Large intestine (tissue), 3 donors: ENCODE data around the gene ST6GAL2. TPM values are rescaled to one million over a fixed set of nuclear protein-coding genes. Genes with fewer than 3 reads are reported as not detected.

Experiments
- DNase-seq, 2 donors: peaks; one replicate each; pipeline versions ENCODE4 v3.0.0 to v3.0.0-alpha.2; 2013
- H3K27ac ChIP-seq: one replicate; pipeline ENCODE4 v1.5.1; 2013; ENCODE audit warnings: low read length
- H3K27me3 ChIP-seq: 2 replicates; pipeline ENCODE4 v1.6.1; 2013; ENCODE audit warnings: low read length; ENCODE audit not compliant: control insufficient read depth, insufficient read depth
- H3K36me3 ChIP-seq: 2 replicates; pipeline ENCODE4 v1.6.1; 2013; ENCODE audit warnings: low read length; ENCODE audit not compliant: control insufficient read depth, insufficient read depth
- H3K4me1 ChIP-seq: one replicate; pipeline ENCODE4 v1.6.1; 2013; ENCODE audit warnings: low read length; ENCODE audit not compliant: control insufficient read depth, insufficient read depth
- H3K4me3 ChIP-seq: one replicate; pipeline ENCODE4 v1.5.1; 2013; ENCODE audit warnings: low read length
- H3K9me3 ChIP-seq: one replicate; pipeline ENCODE4 v1.6.1; 2013; ENCODE audit warnings: mild to moderate bottlenecking, low read depth, low read length, moderate library complexity; ENCODE audit not compliant: control insufficient read depth
- WGBS: methylation state at CpG from one replicate; pipeline ENCODE4 v1.1.5; 2013; ENCODE audit warnings: low lambda C conversion rate; ENCODE audit not compliant: insufficient coverage; 5-methylcytosine and 5-hydroxymethylcytosine counted together
- polyA plus RNA-seq: library from polyadenylated mRNA; unstranded; fragments of 120-200 nt; gene quantifications from one replicate; pipeline ENCODE4 v1.2.1, GENCODE V29; 2013

ST6GAL2 gene
- polyA plus RNA-seq, 1 donor: 5.2 TPM

- H3K4me1 ChIP-seq: no peaks in the 10 kb centered on the region
- no peaks in the 10 kb centered on the region for H3K36me3 ChIP-seq
- no peak overlapping the region for H3K27ac ChIP-seq
- no peak overlapping the region for H3K4me3 ChIP-seq
- no peak for DNase-seq
- H3K9me3 ChIP-seq: no peaks in the 10 kb centered on the region
- no peaks in the 10 kb centered on the region for H3K27me3 ChIP-seq
- WGBS: no CpG with 5 or more reads among the region's 6 CpGs
Observed at GRCh38 chr2:106845716-106846115, 40.3 kb downstream of the ST6GAL2 start.

DNA sequence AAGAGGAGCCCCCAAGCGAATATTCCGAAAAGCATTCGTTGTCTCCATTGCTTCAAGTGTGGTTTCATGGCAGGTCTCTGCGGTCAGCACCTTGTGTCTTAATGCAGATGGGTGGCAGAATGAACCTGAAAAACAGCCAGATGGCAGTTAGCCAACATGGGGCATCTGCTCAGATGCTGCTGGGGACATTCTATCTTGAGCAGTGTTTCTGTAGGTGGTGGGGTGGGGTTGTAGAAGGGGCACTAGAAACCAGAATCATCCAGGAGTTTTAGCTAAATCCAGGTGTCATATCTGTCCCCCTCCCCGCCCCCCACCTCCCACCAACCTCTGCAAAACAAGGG lies 42.1 kb downstream of the ST6GAL2 start:
- Histone ChIP-seq H3K36me3 (no peaks in the 10 kb centered on the region), H3K4me1 (no peaks in the 10 kb centered on the region), H3K27me3 (no peaks in the 10 kb centered on the region), H3K9me3 (no peaks in the 10 kb centered on the region), H3K27ac (no peak overlapping the region), H3K4me3 (no peak overlapping the region)
- no peak for DNase-seq
- WGBS: no CpG with 5 or more reads among the region's 5 CpGs

DNA sequence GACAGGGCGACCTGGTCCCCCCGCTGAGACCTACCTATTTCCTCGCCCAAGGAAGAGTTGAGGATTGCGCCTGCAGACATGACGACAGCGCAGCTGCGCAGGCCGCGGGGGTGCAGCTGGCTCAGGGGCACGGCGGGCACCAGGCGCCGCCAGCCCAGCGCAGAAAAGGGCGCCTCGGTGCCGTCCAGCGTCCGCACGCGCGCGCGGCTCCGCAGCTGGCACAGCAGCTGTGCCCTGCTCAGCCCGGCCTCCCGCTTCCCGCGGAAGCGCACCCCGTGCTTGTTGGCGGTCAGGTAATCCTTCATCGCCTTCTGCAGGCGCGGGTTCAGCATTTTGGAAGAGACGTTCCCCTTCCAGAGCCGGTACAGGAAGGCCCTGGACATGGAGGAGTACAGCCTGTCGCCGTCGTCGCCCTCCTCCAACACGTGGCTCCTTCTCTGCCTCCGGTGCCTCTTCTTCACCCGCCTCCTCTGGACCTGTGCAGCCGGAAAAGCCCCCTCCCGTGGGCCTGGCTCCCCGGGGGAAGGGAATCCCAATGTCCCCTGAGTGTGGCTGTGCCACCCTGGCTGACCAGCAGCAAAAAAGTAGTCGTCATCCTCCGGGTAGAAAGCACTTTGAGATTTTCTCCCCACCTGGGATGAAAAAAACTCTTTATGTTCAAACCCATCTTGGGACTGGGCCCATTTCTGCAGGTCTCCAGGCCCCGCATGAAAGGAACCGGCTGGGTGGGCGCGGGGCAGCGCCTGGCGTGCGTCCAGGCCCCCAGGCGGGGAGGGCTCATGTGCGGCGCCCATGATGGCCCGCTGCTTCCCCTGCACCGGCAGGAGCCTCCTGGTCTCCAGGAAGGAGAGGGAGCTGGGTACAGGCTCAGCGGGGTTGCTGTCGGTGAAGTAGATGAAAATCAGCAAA lies 42.7 kb downstream of the ST6GAL2 start:
- Histone ChIP-seq H3K9me3 (no peaks in the 10 kb centered on the region), H3K4me3 (no peak overlapping the region), H3K27me3 (no peaks in the 10 kb centered on the region), H3K27ac (no peak overlapping the region), H3K4me1 (no peaks in the 10 kb centered on the region), H3K36me3 (no peaks in the 10 kb centered on the region)
- no CpG with 5 or more reads among the region's 63 CpGs for WGBS
- no peak for DNase-seq

GRCh38 chr2:106841886-106842645 lies 43.9 kb downstream of the ST6GAL2 start:
- Histone ChIP-seq H3K27ac (no peak overlapping the region), H3K27me3 (no peaks in the 10 kb centered on the region), H3K4me1 (no peaks in the 10 kb centered on the region), H3K4me3 (no peak overlapping the region), H3K9me3 (no peaks in the 10 kb centered on the region), H3K36me3 (no peaks in the 10 kb centered on the region)
- WGBS: no CpG with 5 or more reads among the region's 7 CpGs
- no peak for DNase-seq

- H3K4me1 ChIP-seq: no peaks in the 10 kb centered on the region
- H3K36me3 ChIP-seq: no peaks in the 10 kb centered on the region
- DNase-seq: no peak
- no peak overlapping the region for H3K4me3 ChIP-seq
- H3K9me3 ChIP-seq: no peaks in the 10 kb centered on the region
- no peaks in the 10 kb centered on the region for H3K27me3 ChIP-seq
- H3K27ac ChIP-seq: no peak overlapping the region
- no CpG with 5 or more reads among the region's 2 CpGs for WGBS
Observed at GRCh38 chr2:106840818-106841217, 45.1 kb downstream of the ST6GAL2 start.

DNA sequence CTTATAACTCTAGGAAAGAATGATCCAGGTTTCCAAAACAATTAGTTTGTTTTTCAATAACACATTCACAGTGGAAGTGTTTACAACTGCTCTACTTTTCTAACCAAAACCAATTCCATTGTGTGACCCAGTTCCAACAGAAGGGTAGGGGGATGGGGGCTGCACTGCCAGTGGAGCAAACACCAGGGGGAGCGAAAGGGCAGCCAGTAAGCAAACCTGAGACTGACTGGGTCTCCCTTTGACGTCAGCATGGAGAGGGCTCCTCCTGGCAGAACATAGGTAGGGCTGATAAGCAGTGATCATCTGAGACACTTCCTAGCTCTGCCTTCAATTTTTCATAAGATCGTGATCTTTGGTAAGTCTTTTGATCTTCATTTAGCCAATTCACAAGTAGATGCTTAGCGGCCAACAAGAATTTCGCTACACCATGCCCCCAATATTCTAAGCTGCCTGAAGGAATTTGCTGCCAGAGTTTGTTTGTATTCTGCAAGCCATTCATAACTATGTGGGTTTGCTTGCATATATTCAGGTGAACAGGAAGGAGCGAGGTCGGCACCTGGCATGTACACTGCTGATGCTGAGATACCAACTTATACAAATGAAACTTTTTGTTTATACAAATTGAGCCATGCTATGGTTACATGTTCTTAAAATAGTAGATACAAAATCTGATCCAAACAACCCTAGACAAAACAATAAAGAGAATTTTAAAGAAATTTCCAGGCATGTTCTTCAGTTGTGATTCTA lies 45.9 kb downstream of the ST6GAL2 start:
- H3K4me3 ChIP-seq: no peak overlapping the region
- no peak overlapping the region for H3K27ac ChIP-seq
- peak; percentile 9 to 14 for DNase-seq
- H3K4me1 ChIP-seq: no peaks in the 10 kb centered on the region
- 42% methylated on average over 2 of the region's 7 CpGs for whole genome bisulfite sequencing
- H3K36me3 ChIP-seq: no peaks in the 10 kb centered on the region
- no peaks in the 10 kb centered on the region for H3K27me3 ChIP-seq
- no peaks in the 10 kb centered on the region for H3K9me3 ChIP-seq

DNA sequence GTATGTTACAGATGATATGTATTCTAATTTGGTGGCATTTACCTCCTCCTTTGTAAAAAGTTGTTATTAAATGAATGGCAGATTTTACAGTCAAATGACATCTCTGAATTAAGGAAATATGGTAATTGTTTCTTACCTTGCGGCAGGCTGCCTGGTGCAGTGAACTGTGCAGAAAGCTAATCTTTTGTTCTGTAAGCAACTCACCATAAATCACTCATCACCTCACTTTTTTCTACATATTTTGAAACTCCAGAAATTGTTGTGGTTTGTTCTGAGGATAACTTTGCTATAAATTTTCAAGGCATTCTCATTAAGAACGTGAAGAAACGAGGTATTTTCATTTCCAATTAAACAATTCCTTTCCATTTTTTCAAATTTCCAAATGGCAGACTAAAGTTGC lies 52.7 kb downstream of the ST6GAL2 start:
- no peaks in the 10 kb centered on the region for H3K4me1 ChIP-seq
- H3K27me3 ChIP-seq: no peaks in the 10 kb centered on the region
- 91% methylated on average over 2 of the region's 3 CpGs for WGBS
- DNase-seq: no peak
- H3K36me3 ChIP-seq: no peaks in the 10 kb centered on the region
- H3K27ac ChIP-seq: no peak overlapping the region
- H3K9me3 ChIP-seq: no peaks in the 10 kb centered on the region
- H3K4me3 ChIP-seq: no peak overlapping the region

DNA sequence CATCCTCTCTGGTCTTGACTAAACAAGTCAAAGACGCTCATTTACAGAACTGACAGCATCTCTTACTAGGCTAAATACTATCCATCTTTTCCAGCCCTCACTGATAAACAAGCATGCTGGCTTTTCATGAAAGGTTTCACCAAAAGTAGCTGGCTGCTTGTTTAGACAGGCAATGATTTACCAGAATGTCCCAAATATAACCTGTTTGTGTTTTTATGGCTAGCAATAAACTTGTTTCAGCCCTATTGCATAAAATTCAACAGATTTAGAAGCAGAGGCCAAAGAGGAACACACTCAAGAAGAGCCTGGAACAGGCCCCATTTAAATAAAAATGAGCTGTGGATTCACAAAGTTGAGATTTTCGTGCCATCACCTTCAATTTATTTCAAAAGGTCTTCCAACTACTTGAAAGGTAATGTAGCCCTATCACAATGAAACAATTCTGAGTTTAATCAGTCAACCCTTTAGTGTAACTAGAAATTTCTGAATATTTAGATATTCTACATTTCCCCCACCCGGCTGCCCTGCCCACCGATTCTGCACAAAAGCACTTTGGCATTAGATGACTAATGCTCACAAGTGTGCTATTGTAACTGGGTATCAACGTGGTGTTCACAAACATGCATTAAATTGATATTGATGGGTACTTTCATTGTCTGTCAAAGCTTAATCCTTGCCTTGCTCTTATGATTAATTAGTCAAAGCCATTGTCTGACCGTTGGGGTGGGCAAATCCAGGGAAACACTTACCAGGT lies 54.0 kb downstream of the ST6GAL2 start:
- no peaks in the 10 kb centered on the region for H3K4me1 ChIP-seq
- no peak for DNase-seq
- 40% methylated on average over 1 of the region's 6 CpGs for WGBS
- no peak overlapping the region for H3K27ac ChIP-seq
- H3K9me3 ChIP-seq: no peaks in the 10 kb centered on the region
- H3K36me3 ChIP-seq: no peaks in the 10 kb centered on the region
- no peak overlapping the region for H3K4me3 ChIP-seq
- no peaks in the 10 kb centered on the region for H3K27me3 ChIP-seq

GRCh38 chr2:106831241-106831640 lies 54.7 kb downstream of the ST6GAL2 start:
- no peak for DNase-seq
- H3K4me1 ChIP-seq: no peaks in the 10 kb centered on the region
- H3K27ac ChIP-seq: no peak overlapping the region
- no peaks in the 10 kb centered on the region for H3K36me3 ChIP-seq
- no peaks in the 10 kb centered on the region for H3K27me3 ChIP-seq
- WGBS: no CpG with 5 or more reads among the region's 3 CpGs
- no peak overlapping the region for H3K4me3 ChIP-seq
- no peaks in the 10 kb centered on the region for H3K9me3 ChIP-seq

DNA sequence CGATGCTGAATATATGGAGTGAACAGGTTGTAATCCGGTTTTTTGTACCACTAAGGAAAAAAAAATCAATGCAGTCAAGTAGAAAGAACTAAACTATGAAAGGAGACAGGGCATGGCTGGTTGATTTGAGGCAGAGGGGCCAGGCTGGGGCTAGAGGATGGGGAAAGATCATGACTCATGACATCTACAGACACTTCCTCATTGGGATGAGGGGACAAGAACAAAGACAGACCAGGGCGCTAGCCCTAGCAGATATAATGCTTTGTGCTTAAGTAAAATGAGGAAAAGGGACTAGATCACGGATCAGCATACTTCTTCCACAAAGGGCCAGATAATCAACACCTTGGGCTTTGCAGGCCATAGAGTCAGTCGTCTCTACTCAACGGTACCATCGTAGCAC lies 55.8 kb downstream of the ST6GAL2 start:
- Histone ChIP-seq H3K36me3 (no peaks in the 10 kb centered on the region), H3K27me3 (no peaks in the 10 kb centered on the region), H3K27ac (no peak overlapping the region), H3K4me3 (no peak overlapping the region), H3K9me3 (no peaks in the 10 kb centered on the region), H3K4me1 (no peaks in the 10 kb centered on the region)
- DNase-seq: no peak
- 94% methylated on average over 2 of the region's 7 CpGs for WGBS
